PC-3 (cell line): ENCODE measurements around the gene PRLH. TPM values are rescaled to one million over a fixed set of nuclear protein-coding genes. Genes with fewer than 3 reads are reported as not detected.

Experiments used
- ATAC-seq: fragments of 200-7000 bp; cut with Tn5 transposase; 2 replicates; pipeline ENCODE4 v1.9.1; 2020; ENCODE audit warnings: mild to moderate bottlenecking, moderate library complexity
- BruUV-seq: library from RNA; stranded (reverse); fragments of 400-500 nt; replicated peaks from 2 replicates; lab custom pipeline; 2021; lab: Mats Ljungman, UMichigan
- CTCF ChIA-PET: fragments of 300-600 bp; sonication (Branson Sonifier 250); formaldehyde crosslinking; loops from one replicate; lab custom pipeline; 2022; ENCODE audit warnings: antibody characterized with exemption; lab: Charles Lee
- POLR2A ChIA-PET: fragments of 300-600 bp; sonication (Branson Sonifier 250); formaldehyde crosslinking; loops from one replicate; lab custom pipeline; 2022; ENCODE audit warnings: antibody characterized with exemption; ENCODE audit not compliant: unreplicated experiment; lab: Charles Lee
- DNase-seq: peaks from one replicate; pipeline ENCODE4 v3.0.0-alpha.2; 2015
- H2AFZ ChIP-seq: fragments of 300-600 bp; sonication (generic); 2 replicates; pipeline ENCODE4 v1.6.0; 2016; ENCODE audit warnings: antibody characterized with exemption, low read length
- H3F3A ChIP-seq: fragments of 300-600 bp; sonication (generic); one replicate; pipeline ENCODE4 v1.6.0; 2017; ENCODE audit warnings: antibody characterized with exemption, low read length, control low read depth, mild to moderate bottlenecking; ENCODE audit not compliant: unreplicated experiment
- H3K27ac ChIP-seq: fragments of 300-600 bp; sonication (generic); 2 replicates; pipeline ENCODE4 v1.5.1; 2016; ENCODE audit warnings: mild to moderate bottlenecking, low read length
- H3K27me3 ChIP-seq: fragments of 300-600 bp; sonication (generic); 2 replicates; pipeline ENCODE4 v1.6.1; 2016; ENCODE audit warnings: low read length, mixed read lengths
- H3K36me3 ChIP-seq: fragments of 300-600 bp; sonication (generic); 2 replicates; pipeline ENCODE4 v1.6.1; 2016; ENCODE audit warnings: low read depth, mixed run types, low read length, mixed read lengths
- H3K4me1 ChIP-seq: fragments of 300-600 bp; sonication (generic); 2 replicates; pipeline ENCODE4 v1.5.1; 2016; ENCODE audit warnings: low read length; ENCODE audit not compliant: insufficient read depth
- H3K4me2 ChIP-seq: fragments of 300-600 bp; sonication (generic); 2 replicates; pipeline ENCODE4 v1.6.0; 2016; ENCODE audit warnings: low read length
- H3K4me3 ChIP-seq: fragments of 300-600 bp; sonication (generic); 2 replicates; pipeline ENCODE4 v1.5.1; 2016; ENCODE audit warnings: mild to moderate bottlenecking, low read length, mixed read lengths
- H3K79me2 ChIP-seq: fragments of 300-600 bp; sonication (generic); 2 replicates; pipeline ENCODE4 v1.6.1; 2017; ENCODE audit warnings: low read length, mixed read lengths
- H3K9ac ChIP-seq: fragments of 300-600 bp; sonication (generic); 2 replicates; pipeline ENCODE4 v1.6.0; 2016; ENCODE audit warnings: mild to moderate bottlenecking, low read length
- H3K9me2 ChIP-seq: fragments of 300-600 bp; sonication (generic); replicated peaks from 2 replicates; pipeline ENCODE4 v1.6.1; 2016; ENCODE audit warnings: mixed run types, low read length, mixed read lengths
- H3K9me3 ChIP-seq: fragments of 300-600 bp; sonication (generic); 2 replicates; pipeline ENCODE4 v1.6.1; 2016; ENCODE audit warnings: low read length, mixed read lengths
- H4K20me1 ChIP-seq: fragments of 300-600 bp; sonication (generic); 2 replicates; pipeline ENCODE4 v1.6.1; 2016; ENCODE audit warnings: low read length, mixed read lengths
- CTCF ChIP-seq: fragments of 300-600 bp; sonication (generic); conservative IDR thresholded peaks from 2 replicates; pipeline ENCODE4 v1.5.1; 2017; ENCODE audit warnings: antibody characterized with exemption, low read depth, mild to moderate bottlenecking, low read length
- EZH2 ChIP-seq: fragments of 300-600 bp; sonication (generic); IDR thresholded peaks from one replicate; pipeline ENCODE4 v1.6.1; 2017; ENCODE audit warnings: antibody characterized with exemption, mild to moderate bottlenecking, low read length; ENCODE audit not compliant: unreplicated experiment
- EZH2phosphoT487 ChIP-seq: fragments of 300-600 bp; sonication (generic); IDR thresholded peaks from 2 replicates; pipeline ENCODE4 v1.6.1; 2018; ENCODE audit warnings: mild to moderate bottlenecking, antibody characterized with exemption, low read length, borderline replicate concordance
- intact Hi-C: fragments of 100-400 bp; cut with micrococcal nuclease; formaldehyde crosslinking; loops from 2 replicates; pipeline ENCODE4 v1.9.0; 2023
- total RNA-seq: library from RNA; depleted of rRNA; stranded (reverse); fragments of >200 nt; gene quantifications from 2 replicates; pipeline ENCODE4 v1.2.3, GENCODE V29; 2014

Gene PRLH
- total RNA-seq, 1 experiment from 2014 or later, result not detected

GRCh38 chr2:237612527-237613357, 46.4 kb downstream of the PRLH start:
- no peaks in the 10 kb centered on the region for H3K9me3 ChIP-seq
- no peaks in the 10 kb centered on the region for H3K36me3 ChIP-seq
- no peak overlapping the region for H3K4me3 ChIP-seq
- BruUV-seq, result no TSS peak
- no peaks in the 10 kb centered on the region for H3F3A ChIP-seq
- no peak overlapping the region for H3K9ac ChIP-seq
- H3K27me3 ChIP-seq, result no peaks in the 10 kb centered on the region
- no peak overlapping the region for H3K27ac ChIP-seq
- CTCF ChIA-PET, result no interaction called here
- no peak for TF ChIP-seq CTCF
- TF ChIP-seq EZH2phosphoT487, result no peak
- TF ChIP-seq EZH2, result no peak
- no peaks in the 10 kb centered on the region for H4K20me1 ChIP-seq
- ATAC-seq (no peak), DNase-seq (no peak)
- no peaks in the 10 kb centered on the region for H3K9me2 ChIP-seq
- H3K4me1 ChIP-seq, result peaks cover 7% of the 10 kb centered on the region; the same call in 1 of the 2 replicates
- intact Hi-C loops, result no loop called here
- H2AFZ ChIP-seq, result no peak overlapping the region
- POLR2A ChIA-PET, result no interaction called here
- no peaks in the 10 kb centered on the region for H3K79me2 ChIP-seq
- no peak overlapping the region for H3K4me2 ChIP-seq

DNA sequence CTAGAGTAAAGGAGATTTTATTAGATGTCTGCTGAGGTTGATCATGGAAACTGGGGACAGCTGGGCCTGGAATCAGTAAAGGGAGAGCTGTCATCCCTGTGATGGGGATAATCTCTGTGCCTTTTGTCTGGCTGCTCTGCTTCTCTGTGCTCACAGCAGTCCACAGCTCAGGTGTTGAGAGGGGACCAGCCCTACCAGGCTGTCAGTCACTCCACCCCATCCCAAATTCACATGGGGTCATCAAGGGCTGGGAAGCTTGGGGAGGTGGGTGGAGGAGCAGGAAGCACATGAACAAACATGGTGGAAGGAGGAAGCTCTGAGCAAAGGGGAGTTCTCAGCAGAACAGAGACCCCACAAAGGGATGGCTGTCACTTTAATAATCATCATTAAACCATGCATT, 47.3 kb downstream of the PRLH start:
- no peak overlapping the region for H3K4me3 ChIP-seq
- H4K20me1 ChIP-seq, result no peaks in the 10 kb centered on the region
- POLR2A ChIA-PET, result no interaction called here
- no peak overlapping the region for H3K9ac ChIP-seq
- no peaks in the 10 kb centered on the region for H3K9me2 ChIP-seq
- intact Hi-C loops, result no loop called here
- no TSS peak for BruUV-seq
- DNase-seq, result no peak
- ATAC-seq, result no peak
- no peaks in the 10 kb centered on the region for H3K27me3 ChIP-seq
- H2AFZ ChIP-seq, result no peak overlapping the region
- no peaks in the 10 kb centered on the region for H3K36me3 ChIP-seq
- no peak overlapping the region for H3K27ac ChIP-seq
- peaks cover 7% of the 10 kb centered on the region; the same call in 1 of the 2 replicates for H3K4me1 ChIP-seq
- H3K9me3 ChIP-seq, result no peaks in the 10 kb centered on the region
- H3K4me2 ChIP-seq, result no peak overlapping the region
- H3K79me2 ChIP-seq, result no peaks in the 10 kb centered on the region
- H3F3A ChIP-seq, result no peaks in the 10 kb centered on the region
- CTCF ChIA-PET, result no interaction called here
- TF ChIP-seq CTCF, result no peak

GRCh38 chr2:237614151-237614720, 47.9 kb downstream of the PRLH start:
- Histone ChIP-seq H3K4me1 (peaks cover 7% of the 10 kb centered on the region; the same call in 1 of the 2 replicates), H3K9me3 (no peaks in the 10 kb centered on the region), H3F3A (no peaks in the 10 kb centered on the region), H3K4me3 (no peak overlapping the region), H3K36me3 (no peaks in the 10 kb centered on the region), H3K79me2 (no peaks in the 10 kb centered on the region), H3K4me2 (no peak overlapping the region), H4K20me1 (no peaks in the 10 kb centered on the region), H3K27me3 (no peaks in the 10 kb centered on the region), H2AFZ (no peak overlapping the region), H3K9me2 (no peaks in the 10 kb centered on the region), H3K27ac (no peak overlapping the region), H3K9ac (no peak overlapping the region)
- ATAC-seq (no peak), DNase-seq (no peak)
- CTCF ChIA-PET, result no interaction called here
- no TSS peak for BruUV-seq
- no peak for TF ChIP-seq CTCF
- no peak for TF ChIP-seq EZH2
- no peak for TF ChIP-seq EZH2phosphoT487
- intact Hi-C loops, result no loop called here
- POLR2A ChIA-PET, result no interaction called here
